ENCODE results near the gene CYFIP2. TPM values are rescaled to one million over a fixed set of nuclear protein-coding genes. Genes with fewer than 3 reads are reported as not detected.

The CYFIP2 gene
- total and polyA plus RNA-seq, 2 of the 13 experiments (the other 11 are each of a cell fraction or from before 2014, with no cell fraction given) = 22.6 to 30.3 TPM

DNA sequence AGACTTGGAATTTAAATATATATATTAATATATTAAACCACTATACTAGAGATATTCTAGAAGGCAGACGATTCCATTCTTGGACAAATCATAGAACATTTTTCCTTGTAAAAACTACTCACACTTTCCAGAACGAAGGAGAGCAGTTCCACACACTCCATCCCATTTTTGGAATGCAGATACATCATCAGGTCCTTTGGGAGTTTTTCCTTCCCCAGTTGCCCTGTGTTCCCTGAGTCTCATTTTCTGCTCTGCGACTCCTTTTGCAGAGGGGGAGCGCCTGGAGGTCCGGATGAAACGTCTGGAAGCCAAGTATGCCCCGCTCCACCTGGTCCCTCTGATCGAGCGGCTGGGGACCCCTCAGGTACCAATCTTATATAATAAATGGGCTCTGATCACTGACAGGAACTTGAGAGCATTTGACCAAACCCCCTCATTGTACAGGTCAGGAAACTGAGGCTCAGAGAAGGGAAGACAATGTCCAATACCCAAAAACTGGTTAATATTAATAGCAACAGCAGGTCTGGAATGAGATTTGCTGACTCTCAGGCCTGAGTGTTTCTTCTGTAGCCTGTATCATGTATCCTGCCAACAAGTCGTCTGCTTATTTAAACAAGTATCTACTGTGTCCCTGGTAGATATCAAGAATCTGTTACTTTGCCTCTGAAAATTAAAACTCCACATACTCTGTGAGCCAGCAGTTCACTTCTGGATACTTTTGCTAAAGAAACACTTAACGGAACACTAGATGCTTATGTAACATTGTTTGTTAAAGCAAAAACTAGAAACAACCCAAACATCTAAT, 117.3 kb downstream of the CYFIP2 start:
- BruUV-seq (replicated peaks) = no TSS peak
- FAIRE-seq = no peak
- H3K9me3 ChIP-seq (ENCODE audit: low read length) = no peaks in the 10 kb centered on the region
- H3K36me3 ChIP-seq (replicated peaks in 1 of 2; ENCODE audit: control insufficient read depth in 1 of 2, insufficient read depth in 2 of 2, low read length in 2 of 2) = peaks cover 4 to 27% of the 10 kb centered on the region in 2 experiments; a peak in 3 of 5 replicates
- no peak overlapping the region for H3K9ac ChIP-seq (ENCODE audit: insufficient read depth, low read depth, low read length)
- TF ChIP-seq ZNF460 (CRISPR knock-in tag; IDR thresholded peaks at IDR 0.05; ENCODE audit: borderline replicate concordance) (no peak), PRPF4 (IDR thresholded peaks at IDR 0.05; ENCODE audit: low read depth, low read length, poor library complexity, severe bottlenecking) (no peak), SMC3 (IDR thresholded peaks at IDR 0.05; ENCODE audit: low read length) (no peak), JUND (CRISPR knock-in tag; IDR thresholded peaks at IDR 0.05) (no peak), CAMTA2 (CRISPR knock-in tag; IDR thresholded peaks at IDR 0.05; ENCODE audit: borderline replicate concordance) (no peak), GPN1 (CRISPR knock-in tag; IDR thresholded peaks at IDR 0.05; ENCODE audit: borderline replicate concordance) (no peak), ZNF570 (CRISPR knock-in tag; IDR thresholded peaks at IDR 0.05; ENCODE audit: borderline replicate concordance) (no peak), ETV6 (CRISPR knock-in tag; conservative IDR thresholded peaks at IDR 0.05) (no peak), ZNF205 (CRISPR knock-in tag; IDR thresholded peaks at IDR 0.05) (no peak), FOXK1 (CRISPR knock-in tag; IDR thresholded peaks at IDR 0.05; ENCODE audit: borderline replicate concordance, low read depth) (no peak), FOXM1 (CRISPR knock-in tag; IDR thresholded peaks at IDR 0.05) (no peak)
- TF ChIP-seq, protein P1, sequence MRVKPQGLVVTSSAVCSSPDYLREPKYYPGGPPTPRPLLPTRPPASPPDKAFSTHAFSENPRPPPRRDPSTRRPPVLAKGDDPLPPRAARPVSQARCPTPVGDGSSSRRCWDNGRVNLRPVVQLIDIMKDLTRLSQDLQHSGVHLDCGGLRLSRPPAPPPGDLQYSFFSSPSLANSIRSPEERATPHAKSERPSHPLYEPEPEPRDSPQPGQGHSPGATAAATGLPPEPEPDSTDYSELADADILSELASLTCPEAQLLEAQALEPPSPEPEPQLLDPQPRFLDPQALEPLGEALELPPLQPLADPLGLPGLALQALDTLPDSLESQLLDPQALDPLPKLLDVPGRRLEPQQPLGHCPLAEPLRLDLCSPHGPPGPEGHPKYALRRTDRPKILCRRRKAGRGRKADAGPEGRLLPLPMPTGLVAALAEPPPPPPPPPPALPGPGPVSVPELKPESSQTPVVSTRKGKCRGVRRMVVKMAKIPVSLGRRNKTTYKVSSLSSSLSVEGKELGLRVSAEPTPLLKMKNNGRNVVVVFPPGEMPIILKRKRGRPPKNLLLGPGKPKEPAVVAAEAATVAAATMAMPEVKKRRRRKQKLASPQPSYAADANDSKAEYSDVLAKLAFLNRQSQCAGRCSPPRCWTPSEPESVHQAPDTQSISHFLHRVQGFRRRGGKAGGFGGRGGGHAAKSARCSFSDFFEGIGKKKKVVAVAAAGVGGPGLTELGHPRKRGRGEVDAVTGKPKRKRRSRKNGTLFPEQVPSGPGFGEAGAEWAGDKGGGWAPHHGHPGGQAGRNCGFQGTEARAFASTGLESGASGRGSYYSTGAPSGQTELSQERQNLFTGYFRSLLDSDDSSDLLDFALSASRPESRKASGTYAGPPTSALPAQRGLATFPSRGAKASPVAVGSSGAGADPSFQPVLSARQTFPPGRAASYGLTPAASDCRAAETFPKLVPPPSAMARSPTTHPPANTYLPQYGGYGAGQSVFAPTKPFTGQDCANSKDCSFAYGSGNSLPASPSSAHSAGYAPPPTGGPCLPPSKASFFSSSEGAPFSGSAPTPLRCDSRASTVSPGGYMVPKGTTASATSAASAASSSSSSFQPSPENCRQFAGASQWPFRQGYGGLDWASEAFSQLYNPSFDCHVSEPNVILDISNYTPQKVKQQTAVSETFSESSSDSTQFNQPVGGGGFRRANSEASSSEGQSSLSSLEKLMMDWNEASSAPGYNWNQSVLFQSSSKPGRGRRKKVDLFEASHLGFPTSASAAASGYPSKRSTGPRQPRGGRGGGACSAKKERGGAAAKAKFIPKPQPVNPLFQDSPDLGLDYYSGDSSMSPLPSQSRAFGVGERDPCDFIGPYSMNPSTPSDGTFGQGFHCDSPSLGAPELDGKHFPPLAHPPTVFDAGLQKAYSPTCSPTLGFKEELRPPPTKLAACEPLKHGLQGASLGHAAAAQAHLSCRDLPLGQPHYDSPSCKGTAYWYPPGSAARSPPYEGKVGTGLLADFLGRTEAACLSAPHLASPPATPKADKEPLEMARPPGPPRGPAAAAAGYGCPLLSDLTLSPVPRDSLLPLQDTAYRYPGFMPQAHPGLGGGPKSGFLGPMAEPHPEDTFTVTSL (CRISPR knock-in tag; IDR thresholded peaks at IDR 0.05; ENCODE audit: borderline replicate concordance) = no peak
- no peaks in the 10 kb centered on the region for H3K79me2 ChIP-seq (ENCODE audit: insufficient read depth, low read length)
- H3K27me3 ChIP-seq (ENCODE audit: control insufficient read depth in 1 of 2, insufficient read depth in 2 of 2, low read length in 2 of 2) = no peaks in the 10 kb centered on the region
- no peak overlapping the region for H3K27ac ChIP-seq (ENCODE audit: extremely low read length, insufficient read depth, low read length)
- H3K4me1 ChIP-seq (ENCODE audit: insufficient read depth, low read length) = peaks cover 18% of the 10 kb centered on the region
- 94% methylated on average over 11 of the region's 11 CpGs for WGBS (ENCODE audit: low lambda C conversion rate)
- no peak overlapping the region for H3K4me3 ChIP-seq (replicated peaks in 1 of 3; ENCODE audit: insufficient read depth in 1 of 3, low read depth in 2 of 3, low read length in 3 of 3)
- H3K4me2 ChIP-seq (ENCODE audit: low read depth, low read length) = no peak overlapping the region
- ATAC-seq = no peak
- intact Hi-C loops (cut with micrococcal nuclease; ENCODE audit: unreplicated experiment) = no loop called here
- no peak overlapping the region for H2AFZ ChIP-seq (ENCODE audit: low read length)
- no peaks in the 10 kb centered on the region for H4K20me1 ChIP-seq (ENCODE audit: insufficient read depth, low read length)
- ChIA-PET CTCF (ENCODE audit: low intra/inter-chr PET ratio, low total read pairs) (no interaction called here), POLR2A (no interaction called here)
- DNase-seq (ENCODE audit: low spot score) = no peak
- in situ Hi-C loops (cut with HindIII; ENCODE audit: extremely low pct_ligation_motif_present, low pct_unique_long_range_greater_than_20kb) = no loop called here
